Heart left ventricle (tissue), 16 donors: ENCODE measurements around the gene FOXP1. TPM values are rescaled to one million over a fixed set of nuclear protein-coding genes. Genes with fewer than 3 reads are reported as not detected.

Experiments
- ATAC-seq, 4 donors: fragments of 200-7000 bp; cut with Tn5 transposase; one replicate each; pipeline ENCODE4 v1.9.1; 2020 to 2022; ENCODE audit warnings: moderate library complexity in 4 of 4, mild to moderate bottlenecking in 3 of 4, moderate number of reproducible peaks in 1 of 4
- DNase-seq, 5 donors: peaks; one replicate each; pipeline ENCODE4 v3.0.0-alpha.2; 2020
- H3K27ac ChIP-seq, 12 donors: fragments of 200-600 bp; sonication (generic) in 4 of 12; one replicate each; pipeline versions ENCODE4 v1.5.0 to v1.8.0; 2016 to 2022; ENCODE audit warnings: mild to moderate bottlenecking in 2 of 12
- H3K27me3 ChIP-seq, 9 donors: fragments of 200-600 bp; sonication (generic) in 2 of 9; one replicate each; pipeline versions ENCODE4 v1.5.1 to v1.8.0; 2016 to 2022; ENCODE audit warnings: mild to moderate bottlenecking in 3 of 9
- H3K36me3 ChIP-seq, 9 donors: fragments of 200-600 bp; sonication (generic) in 2 of 9; one replicate each; pipeline versions ENCODE4 v1.5.0 to v1.8.0; 2018 to 2022; ENCODE audit warnings: mild to moderate bottlenecking in 2 of 9
- H3K4me1 ChIP-seq, 12 donors: fragments of 200-600 bp; sonication (generic) in 4 of 12; one replicate each; pipeline versions ENCODE4 v1.5.0 to v1.8.0; 2016 to 2022; ENCODE audit warnings: mild to moderate bottlenecking in 3 of 12
- H3K4me3 ChIP-seq, 12 donors: fragments of 200-600 bp; sonication (generic) in 4 of 12; one replicate each; pipeline versions ENCODE4 v1.5.0 to v1.8.0; 2017 to 2022; ENCODE audit warnings: mild to moderate bottlenecking in 9 of 12, moderate library complexity in 4 of 12
- H3K9me3 ChIP-seq, 12 donors: fragments of 200-600 bp; sonication (generic) in 4 of 12; one replicate each; pipeline versions ENCODE4 v1.5.0 to v1.8.0; 2016 to 2022; ENCODE audit warnings: mild to moderate bottlenecking in 1 of 12
- POLR2A ChIP-seq, 2 donors: fragments of 450-650 bp; IDR thresholded peaks; one replicate each; pipeline ENCODE4 v1.6.1; 2017; ENCODE audit warnings: antibody characterized with exemption in 2 of 2, mild to moderate bottlenecking in 2 of 2, moderate library complexity in 2 of 2
- WGBS, 4 donors: extraction: QIAGEN DNeasy Blood & Tissue Kit in 2 of 4; methylation state at CpG; one replicate each; pipeline versions ENCODE4 v1.1.5 to v1.1.7; 2013 to 2018; 5-methylcytosine and 5-hydroxymethylcytosine counted together
- intact Hi-C, 10 donors: fragments of 100-400 bp; cut with DNase I; formaldehyde crosslinking; loops; one replicate each; pipeline versions ENCODE4 v1.11.1 to v1.14.2; 2022
- polyA plus RNA-seq, 2 donors: library from polyadenylated mRNA; stranded (reverse); fragments of 200-250 nt; gene quantifications; one replicate each; pipeline ENCODE4 v1.2.3, GENCODE V29; 2013
- total RNA-seq, 9 donors: library from RNA; depleted of rRNA in 2 of 9; stranded (reverse); fragments of >200 nt in 2 of 9; fragmentation: NEBNext Ultra II Directional in 3 of 9; extraction: Animal tissue kit (Norgen Biotek cat#: 25700) in 3 of 9; gene quantifications; one replicate each; pipeline versions ENCODE4 v1.1.0 to v1.2.4, GENCODE V29; 2016 to 2023
- TF ChIP-seq, protein P1 (sequence below), 12 donors: fragments of 200-600 bp; sonication (generic) in 4 of 12; IDR thresholded peaks; one replicate each; pipeline versions ENCODE4 v1.5.0 to v1.8.0; 2018 to 2022; ENCODE audit warnings: antibody characterized with exemption in 12 of 12, mild to moderate bottlenecking in 5 of 12
- donor health status: ischemic (EF 13 %, LVEDD 7.1; RV severe dilation, severe dysfunction).
- donor health status: healthy with polysubstance abuse.
- donor health status: DM: no; HTN: yes; CAD: no.
- donor health status: DM: no; HTN: no; CAD: no.
- donor health status: ischemic (EF 25% LVEDD 6.9; RV normal size, moderate dysfunction).
- donor health status: ischemic (EF 25% LVEDD 5.7; RV mildly dilated, moderate dysfunction).
- donor health status: healthy.
- donor health status: DM: yes; HTN: yes; CAD: no.
- donor health status: ischemic (EF 35%, LVEDD 5.7; RV mildly dilated, moderate dysfunction).
- donor health status: nonischemic (EF 11% LVEDD 7.7; RV severe dilation, severe dysfunction).
- donor health status: DM: yes; HTN: yes; CAD: no.
- donor health status: PGD.
- donor health status: ischemic (EF 29% LVEDD 5.4; RV normal size, mild dysfunction).
- donor health status: nonischemic (EF 23%, LVEDD 6.1; RV moderate dilation, normal function).

FOXP1 gene
- total and polyA plus RNA-seq, 11 donors = 14.9 to 67.8 (median 41.1) TPM

DNA sequence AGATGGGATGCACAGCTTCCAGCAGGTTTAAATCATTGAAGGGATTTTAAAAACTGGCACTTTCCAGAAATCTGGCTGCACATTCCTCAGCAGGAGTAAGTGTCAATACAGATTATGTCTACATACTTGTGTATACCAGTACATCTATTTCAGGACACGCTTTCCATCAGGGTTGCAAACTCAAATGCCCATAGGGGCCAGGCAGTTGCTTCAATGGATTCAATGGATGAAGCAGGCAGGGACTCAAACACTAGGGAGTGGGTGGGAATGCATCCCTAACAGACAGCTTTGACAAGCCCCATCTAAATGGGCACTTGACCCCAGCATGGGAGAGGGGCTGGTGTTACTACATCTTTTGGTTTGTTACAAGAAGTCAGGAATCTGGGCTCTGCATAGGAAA lies 136.8 kb downstream of the FOXP1 start:
- whole genome bisulfite sequencing, 4 donors = 80 to 100% (median 85%) methylated on average over 1 of the region's 1 CpG
- TF ChIP-seq, protein P1, sequence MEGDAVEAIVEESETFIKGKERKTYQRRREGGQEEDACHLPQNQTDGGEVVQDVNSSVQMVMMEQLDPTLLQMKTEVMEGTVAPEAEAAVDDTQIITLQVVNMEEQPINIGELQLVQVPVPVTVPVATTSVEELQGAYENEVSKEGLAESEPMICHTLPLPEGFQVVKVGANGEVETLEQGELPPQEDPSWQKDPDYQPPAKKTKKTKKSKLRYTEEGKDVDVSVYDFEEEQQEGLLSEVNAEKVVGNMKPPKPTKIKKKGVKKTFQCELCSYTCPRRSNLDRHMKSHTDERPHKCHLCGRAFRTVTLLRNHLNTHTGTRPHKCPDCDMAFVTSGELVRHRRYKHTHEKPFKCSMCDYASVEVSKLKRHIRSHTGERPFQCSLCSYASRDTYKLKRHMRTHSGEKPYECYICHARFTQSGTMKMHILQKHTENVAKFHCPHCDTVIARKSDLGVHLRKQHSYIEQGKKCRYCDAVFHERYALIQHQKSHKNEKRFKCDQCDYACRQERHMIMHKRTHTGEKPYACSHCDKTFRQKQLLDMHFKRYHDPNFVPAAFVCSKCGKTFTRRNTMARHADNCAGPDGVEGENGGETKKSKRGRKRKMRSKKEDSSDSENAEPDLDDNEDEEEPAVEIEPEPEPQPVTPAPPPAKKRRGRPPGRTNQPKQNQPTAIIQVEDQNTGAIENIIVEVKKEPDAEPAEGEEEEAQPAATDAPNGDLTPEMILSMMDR (IDR thresholded peaks at IDR 0.05) = no peak
- no peak for TF ChIP-seq POLR2A (IDR thresholded peaks at IDR 0.05)
- no peak for ATAC-seq
- Histone ChIP-seq H3K9me3 (no peaks in the 10 kb centered on the region), H3K4me1 (peaks cover 0 to 93% (median 33%) of the 10 kb centered on the region in 12 donors), H3K4me3 (no peak overlapping the region), H3K36me3 (no peaks in the 10 kb centered on the region), H3K27me3 (no peaks in the 10 kb centered on the region), H3K27ac (peak overlapping the region in 1 of 12 donors; percentile 92)
- no peak for DNase-seq
- intact Hi-C loops = no loop called here

DNA sequence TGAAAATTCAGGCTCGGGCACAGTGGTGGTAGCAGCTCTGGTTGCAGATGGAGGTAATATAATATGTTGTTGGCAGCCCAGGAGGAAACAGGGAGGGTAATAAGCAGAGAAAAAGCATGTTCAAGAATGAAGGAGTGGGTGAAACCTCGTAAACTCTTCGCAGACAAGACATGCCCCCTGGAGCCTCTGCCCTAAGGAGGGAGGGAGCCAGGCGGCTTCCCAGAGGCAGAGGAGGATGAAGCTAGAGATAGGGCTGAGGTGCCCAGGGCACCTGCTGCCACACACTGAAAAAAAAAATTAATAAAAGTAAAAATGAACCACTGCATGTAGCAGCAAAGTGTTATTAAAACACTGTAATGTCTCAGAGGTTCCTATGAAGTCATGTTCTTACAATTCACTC lies 137.3 kb downstream of the FOXP1 start:
- H3K4me3 ChIP-seq = no peak overlapping the region
- H3K36me3 ChIP-seq = no peaks in the 10 kb centered on the region
- H3K27me3 ChIP-seq = no peaks in the 10 kb centered on the region
- intact Hi-C loops = no loop called here
- WGBS, 4 donors = 93 to 96% (median 94%) methylated on average over 4 of the region's 4 CpGs
- DNase-seq = no peak
- peak overlapping the region in 1 of 12 donors; percentile 92 for H3K27ac ChIP-seq
- H3K9me3 ChIP-seq = no peaks in the 10 kb centered on the region
- no peak for TF ChIP-seq POLR2A (IDR thresholded peaks at IDR 0.05)
- no peak for ATAC-seq
- peaks cover 0 to 93% (median 38%) of the 10 kb centered on the region in 12 donors for H3K4me1 ChIP-seq

DNA sequence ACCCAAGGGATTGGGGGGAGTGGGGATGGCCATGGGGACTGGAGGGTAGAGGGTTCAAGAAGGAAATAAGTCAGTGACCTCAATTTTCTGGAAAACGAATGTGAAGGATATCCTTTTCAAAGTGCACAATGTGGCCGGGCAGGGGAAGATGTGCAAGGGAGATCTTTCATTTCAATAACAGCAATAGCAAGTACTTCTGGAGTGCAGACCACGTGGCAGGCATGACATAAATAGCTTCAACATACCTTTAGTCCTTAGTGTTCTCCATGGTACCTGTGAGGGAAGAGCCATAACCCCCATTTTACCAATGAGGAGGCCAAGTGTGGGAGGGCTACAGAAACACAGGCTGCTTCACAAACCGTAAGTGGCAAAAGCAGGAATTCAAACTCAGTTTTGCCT lies 138.7 kb downstream of the FOXP1 start:
- DNase-seq (no peak), ATAC-seq (no peak)
- peak overlapping the region in 10 of 12 donors; percentile 3 to 92 (median 60) for H3K27ac ChIP-seq
- no peaks in the 10 kb centered on the region for H3K27me3 ChIP-seq
- no peaks in the 10 kb centered on the region for H3K9me3 ChIP-seq
- 54 to 65% (median 57%) methylated on average over 4 of the region's 4 CpGs for WGBS, 4 donors
- intact Hi-C loops = no loop called here
- no peak overlapping the region for H3K4me3 ChIP-seq
- H3K4me1 ChIP-seq = peaks cover 0 to 93% (median 39%) of the 10 kb centered on the region in 12 donors
- TF ChIP-seq POLR2A (IDR thresholded peaks at IDR 0.05) = no peak
- TF ChIP-seq, protein P1 (IDR thresholded peaks at IDR 0.05) = no peak
- no peaks in the 10 kb centered on the region for H3K36me3 ChIP-seq

DNA sequence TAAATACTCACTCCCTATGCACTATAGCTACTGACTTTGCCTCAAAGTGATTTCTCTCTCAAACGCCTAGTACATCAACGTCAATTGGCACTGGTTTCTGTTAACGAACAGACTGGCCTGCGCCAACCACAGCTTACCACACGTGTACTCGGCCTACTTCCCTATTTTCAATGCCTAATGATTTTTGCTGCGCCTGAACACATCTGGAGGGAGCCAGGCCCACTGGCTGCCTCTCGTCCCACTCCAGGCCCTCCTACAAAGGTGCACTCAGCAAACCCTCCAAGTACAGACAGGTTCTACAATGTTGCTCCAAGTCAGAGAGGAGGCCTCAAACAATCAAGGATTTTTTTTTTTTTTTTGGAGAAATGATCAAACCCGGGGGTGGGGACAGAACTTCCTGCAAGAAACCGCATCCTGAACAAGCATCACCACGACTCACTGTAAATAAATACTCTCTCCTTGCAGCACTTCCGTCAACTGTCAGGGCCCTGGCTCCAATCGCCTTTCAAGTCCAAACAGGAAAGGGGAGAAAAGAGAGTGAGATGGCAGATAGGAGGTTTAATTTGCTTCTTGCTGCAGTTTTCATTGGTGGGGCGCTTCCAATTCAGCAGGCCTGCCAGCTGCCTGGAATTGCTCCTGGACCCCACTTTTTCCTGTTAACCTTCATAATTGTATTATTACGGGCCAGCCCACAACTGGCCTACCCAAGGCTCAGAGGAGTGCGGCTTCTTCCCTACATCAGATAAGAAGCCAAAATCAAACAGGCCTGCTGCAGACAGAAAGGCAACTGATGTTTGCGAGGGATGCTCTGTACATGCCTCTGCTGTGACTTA lies 139.3 kb downstream of the FOXP1 start:
- DNase-seq = peak; percentile 42 to 67 (median 58)
- peak overlapping the region in 1 of 12 donors; percentile 21 for H3K4me3 ChIP-seq
- peaks cover 0 to 90% (median 39%) of the 10 kb centered on the region in 12 donors for H3K4me1 ChIP-seq
- H3K27ac ChIP-seq = peak overlapping the region; percentile 3 to 92 (median 66)
- no peaks in the 10 kb centered on the region for H3K27me3 ChIP-seq
- no peaks in the 10 kb centered on the region for H3K9me3 ChIP-seq
- TF ChIP-seq POLR2A (IDR thresholded peaks at IDR 0.05) = no peak
- TF ChIP-seq, protein P1 (IDR thresholded peaks at IDR 0.05) = no peak
- peak; percentile 28 to 81 (median 68) for ATAC-seq
- WGBS, 4 donors = 57 to 68% (median 63%) methylated on average over 17 of the region's 17 CpGs
- no peaks in the 10 kb centered on the region for H3K36me3 ChIP-seq
- intact Hi-C loops = no loop called here
